ENCODE measurements around the gene FIG4.
"Not testable (repeated sequence)": the region's sequence is repeated elsewhere in the genome, so short reads cannot be mapped to it uniquely, and the experiment has no call there.

The FIG4 gene

DNA sequence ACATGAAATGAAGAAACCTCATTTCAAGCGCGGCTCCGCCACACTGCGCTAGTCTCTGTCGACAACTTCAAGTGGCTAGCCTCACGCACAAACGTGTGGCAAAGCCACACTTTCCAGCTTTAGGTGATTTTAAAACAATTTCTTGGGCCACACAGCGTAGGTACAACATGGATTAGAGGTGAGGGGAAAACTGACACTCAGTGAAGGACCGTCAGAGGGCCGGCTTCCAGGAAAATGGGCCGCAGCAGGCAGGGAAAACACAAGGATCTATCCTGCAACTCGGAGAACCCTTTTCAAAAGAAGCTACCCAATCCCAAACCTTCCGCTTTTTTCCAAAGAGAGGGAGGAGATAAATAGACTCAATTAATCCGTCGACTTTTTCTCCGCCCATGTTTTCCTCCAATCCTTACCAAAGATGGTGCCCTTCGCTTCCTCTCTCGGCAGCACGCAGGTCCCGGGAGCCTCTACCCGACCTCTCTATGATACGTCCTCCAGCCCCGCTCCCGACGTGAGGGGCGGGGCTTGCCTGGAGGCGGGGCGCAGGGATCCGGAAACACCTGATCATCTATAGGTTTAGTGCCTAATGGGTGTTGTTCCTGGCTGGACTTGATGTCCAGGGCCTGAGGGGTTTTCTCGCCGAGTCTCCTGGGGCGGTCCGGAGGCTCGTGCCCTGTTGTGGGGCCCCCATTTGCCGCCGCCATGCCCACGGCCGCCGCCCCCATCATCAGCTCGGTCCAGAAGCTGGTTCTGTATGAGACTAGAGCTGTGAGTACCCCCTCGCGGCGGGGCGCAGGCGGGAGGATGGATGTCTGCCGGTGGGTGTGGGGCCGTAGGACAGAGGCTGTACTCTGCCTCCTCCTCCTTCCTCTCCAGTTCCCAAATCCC lies at the start of gene FIG4, which contains the start of gene AK9:
Gene FIG4 (plus strand): TSS at position 560 of the 885 bp plus-strand sequence. CDS start 140 bp downstream, at position 700.
Gene AK9 (minus strand): TSS at position 466 of the 885 bp plus-strand sequence. CDS start 15,457 bp downstream, outside the sequence.
- DNase-seq (ENCODE audit: low read depth): peak; percentile 67

DNA sequence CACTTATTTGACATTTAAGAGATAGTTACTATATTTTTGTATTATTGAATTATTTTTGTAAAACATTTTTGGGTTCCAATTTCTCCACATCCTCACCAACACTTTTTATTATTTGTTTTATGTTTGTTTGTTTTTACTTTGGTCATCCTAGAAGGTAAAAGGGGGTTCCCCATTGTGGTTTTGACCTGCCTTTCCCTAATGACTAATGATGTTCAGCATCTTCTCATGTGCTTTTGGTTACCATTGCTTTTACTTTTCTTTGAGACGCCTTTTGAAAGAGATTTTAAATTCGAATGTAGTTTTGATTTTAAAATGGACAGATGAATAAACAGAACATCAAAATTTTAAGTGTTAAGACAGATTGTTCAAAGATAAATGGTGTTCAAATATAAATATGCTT lies 47.0 kb upstream of the FIG4 start:
- DNase-seq (ENCODE audit: low read depth): no peak

DNA sequence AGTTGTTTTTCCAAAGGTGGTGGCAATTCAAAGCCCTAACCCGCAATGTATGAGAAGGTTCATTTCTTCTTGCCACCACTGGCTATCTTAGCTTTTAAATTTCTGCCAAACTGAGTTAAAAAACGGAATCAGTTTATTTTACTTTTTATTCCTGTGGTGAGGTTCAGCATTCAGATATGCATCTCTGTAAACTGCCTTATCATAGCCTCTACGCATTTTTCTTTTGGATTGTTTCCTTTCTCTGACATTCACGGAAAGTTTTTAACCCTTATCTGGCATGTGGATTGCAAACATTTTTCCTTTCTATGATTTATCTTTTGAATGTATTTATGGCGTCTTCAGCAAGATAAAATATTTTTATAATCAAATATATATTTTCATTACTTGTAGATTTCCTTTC lies 37.8 kb upstream of the FIG4 start:
- no peak for DNase-seq (ENCODE audit: low read depth)

DNA sequence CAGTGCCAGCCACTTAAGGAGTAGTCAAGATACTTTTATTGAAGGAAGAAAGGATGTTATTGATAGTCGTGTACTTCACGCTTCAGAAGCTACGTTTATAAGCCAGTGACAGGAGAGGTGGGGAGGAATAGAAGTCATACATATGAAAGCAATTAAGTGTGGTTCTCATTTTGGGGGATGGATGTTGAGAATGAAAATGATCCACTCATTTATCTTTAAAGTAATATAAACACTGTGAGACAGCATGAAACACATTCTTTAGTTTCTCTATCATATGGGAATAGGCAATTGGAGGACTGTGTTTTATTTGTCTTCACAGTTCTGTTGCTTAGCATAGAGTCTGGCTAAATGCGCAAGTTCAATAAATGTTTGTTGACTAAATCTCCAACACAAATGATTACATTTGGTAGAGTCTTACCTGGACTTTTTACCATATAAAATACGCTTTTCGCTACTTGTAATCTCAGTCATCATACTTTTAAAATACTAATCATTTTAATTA lies 35.3 kb upstream of the FIG4 start:
- DNase-seq (ENCODE audit: low read depth): no peak

DNA sequence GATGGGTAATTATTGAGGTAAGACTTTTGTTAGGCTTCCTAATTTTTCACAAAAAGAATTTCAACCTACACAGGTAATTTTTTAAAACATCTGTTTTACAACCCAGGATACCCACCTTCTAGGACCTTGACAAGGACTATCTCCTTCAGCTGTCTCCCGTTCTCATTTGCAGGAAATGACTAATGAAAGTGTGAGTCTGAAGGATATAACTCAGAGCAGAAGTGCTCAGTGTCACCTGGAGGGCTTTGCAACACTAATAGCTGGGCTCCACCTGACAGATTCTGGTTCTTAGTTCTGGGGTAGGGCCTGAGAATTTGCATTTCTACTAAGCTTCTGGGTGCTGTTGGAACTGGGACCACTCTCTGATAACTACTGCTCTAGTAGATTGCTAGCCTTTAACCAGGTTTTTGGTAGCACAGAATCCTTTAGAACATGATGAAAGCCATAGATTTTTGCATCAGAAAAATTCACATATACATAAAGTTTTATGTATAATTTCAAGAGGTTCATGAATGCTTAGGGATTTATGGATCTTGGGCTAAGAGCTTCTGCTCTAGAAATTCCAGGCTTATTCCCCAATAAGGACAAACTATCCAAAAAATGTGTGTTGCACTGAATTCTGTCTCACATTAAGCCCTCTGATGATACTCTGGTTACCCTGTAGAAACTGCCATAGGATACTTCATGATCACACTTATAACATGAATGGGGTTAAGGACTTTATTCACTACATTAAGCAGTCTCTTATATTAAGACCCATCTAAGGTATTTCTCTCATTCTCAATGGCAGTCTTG lies 30.4 kb upstream of the FIG4 start:
- no peak for DNase-seq (ENCODE audit: low read depth)

DNA sequence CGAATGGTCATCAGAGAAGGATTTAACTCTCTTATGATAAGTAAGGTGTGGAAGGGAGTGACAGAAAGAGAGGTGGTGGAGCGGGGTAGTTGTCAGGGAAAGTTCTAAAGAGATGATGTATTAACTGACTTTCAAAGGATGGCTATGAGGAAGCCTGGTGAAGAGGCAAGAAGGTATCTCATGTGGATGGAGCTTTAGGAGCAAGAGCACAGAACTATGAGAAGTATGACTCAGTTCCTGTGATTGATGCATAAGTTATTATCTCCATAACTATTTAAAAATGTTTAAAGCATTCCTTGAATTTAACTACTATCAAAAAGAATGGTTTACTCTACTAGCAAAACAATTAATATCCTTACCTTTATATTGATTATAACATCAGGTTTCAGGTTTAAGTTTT lies 28.9 kb upstream of the FIG4 start:
- DNase-seq (ENCODE audit: low read depth): no peak

DNA sequence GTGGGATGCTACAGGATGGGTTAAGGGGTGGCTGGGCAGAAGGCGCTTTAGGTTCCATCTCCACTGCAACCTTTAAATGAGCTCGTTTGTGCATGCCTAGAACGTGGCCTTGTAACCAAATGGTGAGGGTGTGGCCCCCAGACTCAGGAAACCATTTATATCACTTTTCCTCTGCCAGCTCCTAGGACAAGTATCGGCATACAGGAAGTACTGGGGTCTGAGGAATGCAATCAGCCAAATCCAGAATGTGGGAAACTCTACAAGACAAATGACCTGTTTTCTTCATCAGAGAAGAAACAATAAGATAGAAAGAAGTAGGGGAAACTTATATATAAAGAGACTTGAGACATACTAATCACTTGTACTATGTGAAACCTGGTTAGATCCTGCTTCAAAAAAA lies 21.3 kb upstream of the FIG4 start:
- no peak for DNase-seq (ENCODE audit: low read depth)

DNA sequence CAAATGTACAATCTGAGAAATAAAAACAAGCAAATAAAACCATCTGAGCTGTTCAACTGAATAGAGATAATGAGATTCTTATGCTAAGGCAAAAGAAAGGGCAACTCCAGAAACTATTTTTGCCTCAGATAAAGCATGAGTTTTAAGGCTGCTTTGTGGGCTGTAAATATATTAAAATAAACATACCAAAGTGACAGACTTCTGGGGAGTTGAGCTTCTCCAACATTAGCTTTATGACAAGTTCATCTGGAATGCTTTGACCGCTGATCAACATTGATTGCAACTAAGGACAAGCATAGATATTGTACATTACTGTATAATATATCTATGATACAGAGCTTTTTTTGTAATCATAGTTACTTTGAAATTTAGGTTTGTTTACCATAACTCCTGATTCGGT lies 19.4 kb upstream of the FIG4 start:
- no peak for DNase-seq (ENCODE audit: low read depth)

DNA sequence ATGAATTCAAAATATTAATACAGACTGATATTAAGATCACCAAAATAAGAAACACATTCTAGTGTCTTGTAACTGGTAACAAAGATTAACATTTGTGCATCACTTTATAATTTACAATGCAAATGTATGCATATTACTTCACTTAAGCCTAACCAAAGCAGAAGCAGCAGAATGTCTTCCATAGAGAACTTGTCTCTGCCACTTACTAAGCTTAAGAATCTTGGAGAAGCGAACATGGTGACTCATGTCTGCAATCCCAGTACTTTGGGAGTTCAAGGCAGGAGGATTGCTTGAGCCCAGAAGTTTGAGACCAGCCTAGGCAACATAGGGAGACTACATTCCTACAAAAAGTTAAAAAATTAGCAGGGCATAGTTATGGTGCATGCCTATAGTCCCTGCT lies 18.9 kb upstream of the FIG4 start:
- no peak for DNase-seq (ENCODE audit: low read depth)

DNA sequence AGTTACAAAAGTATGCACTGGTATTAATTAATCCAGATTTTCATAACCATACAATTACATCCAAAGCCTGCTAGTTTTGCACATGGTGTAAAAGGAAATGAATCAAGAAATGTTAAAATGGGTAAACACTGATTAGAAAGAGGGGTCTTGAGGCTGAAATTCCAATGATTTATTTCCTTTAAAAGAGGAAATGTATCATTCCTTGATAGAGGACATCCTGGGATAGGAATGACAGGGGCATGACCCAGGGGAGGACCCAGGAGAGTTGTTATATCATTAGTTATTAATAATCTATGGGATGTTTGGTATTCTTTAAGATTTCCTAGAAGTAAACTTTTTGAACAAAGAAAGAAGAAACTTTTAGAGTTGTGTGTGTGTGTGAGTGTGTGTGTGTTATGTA lies 18.3 kb upstream of the FIG4 start:
- no peak for DNase-seq (ENCODE audit: low read depth)

DNA sequence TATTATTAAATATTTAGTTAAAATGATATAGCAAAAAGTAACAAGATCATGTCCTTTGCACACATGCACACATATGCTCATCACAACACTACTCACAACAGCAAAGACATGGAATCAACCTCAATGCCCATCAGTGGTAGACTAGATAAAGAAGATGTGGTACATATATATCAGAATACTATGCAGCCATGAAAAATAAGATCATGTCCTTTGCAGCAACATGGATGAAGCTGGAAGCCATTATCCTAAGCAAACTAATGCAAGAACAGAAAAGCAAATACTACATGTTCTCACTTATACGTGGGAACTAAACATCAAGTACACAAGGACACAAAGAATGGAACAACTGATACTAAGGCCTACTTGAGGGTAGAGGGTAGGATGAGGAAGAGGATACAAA lies 14.4 kb upstream of the FIG4 start:
- no peak for DNase-seq (ENCODE audit: low read depth)

DNA sequence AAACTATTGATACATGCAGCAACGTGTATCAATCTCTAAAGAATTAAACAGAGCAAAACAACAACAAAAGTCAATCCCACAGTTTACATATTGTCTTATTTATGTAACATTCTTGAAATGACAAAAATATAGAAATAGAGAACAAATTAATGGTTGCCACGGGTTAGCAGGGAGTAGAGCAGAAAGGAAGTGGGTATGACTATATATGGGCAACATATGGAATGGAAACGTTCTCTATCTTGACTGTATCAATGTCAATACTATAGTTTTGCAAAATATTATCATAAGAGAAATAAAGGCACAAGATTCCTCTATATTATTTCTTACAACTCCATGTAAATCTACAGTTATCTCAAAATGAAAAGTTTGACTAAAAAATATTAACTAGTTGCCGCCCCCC lies 12.9 kb upstream of the FIG4 start:
- no peak for DNase-seq (ENCODE audit: low read depth)

DNA sequence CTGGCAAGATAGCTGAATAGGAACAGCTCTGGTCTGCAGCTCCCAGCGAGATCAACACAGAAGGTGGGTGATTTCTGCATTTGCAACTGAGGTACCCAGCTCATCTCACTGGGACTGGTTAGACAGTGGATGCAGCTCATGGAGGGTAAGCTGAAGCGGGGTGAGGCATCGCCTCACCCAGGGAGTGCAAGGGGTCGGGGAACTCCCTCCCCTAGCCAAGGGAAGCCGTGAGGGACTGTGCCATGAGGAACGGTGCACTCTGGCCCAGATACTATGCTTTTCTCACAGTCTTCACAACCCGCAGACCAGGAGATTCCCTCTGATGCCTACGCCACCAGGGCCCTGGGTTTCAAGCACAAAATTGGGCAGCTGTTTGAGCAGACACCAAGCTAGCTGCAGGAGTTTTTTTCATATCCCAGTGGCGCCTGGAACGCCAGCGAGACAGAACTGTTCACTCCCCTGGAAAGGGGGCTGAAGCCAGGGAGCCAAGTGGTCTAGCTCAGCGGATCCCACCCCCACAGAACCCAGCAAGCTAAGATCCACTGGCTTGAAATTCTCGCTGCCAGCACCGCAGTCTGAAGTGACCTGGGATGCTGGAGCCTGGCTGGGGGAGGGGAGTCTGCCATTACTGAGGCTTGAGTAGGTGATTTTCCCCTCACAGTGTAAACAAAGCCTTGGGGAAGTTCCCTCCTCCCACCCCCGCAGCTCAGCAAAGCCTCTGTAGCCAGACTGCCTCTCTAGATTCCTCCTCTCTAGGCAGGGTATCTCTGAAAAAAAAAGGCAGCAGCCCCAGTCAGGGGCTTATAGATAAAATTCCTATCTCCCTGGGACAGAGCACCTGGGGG lies 12.2 kb upstream of the FIG4 start:
- DNase-seq (ENCODE audit: low read depth): not testable (repeated sequence)

DNA sequence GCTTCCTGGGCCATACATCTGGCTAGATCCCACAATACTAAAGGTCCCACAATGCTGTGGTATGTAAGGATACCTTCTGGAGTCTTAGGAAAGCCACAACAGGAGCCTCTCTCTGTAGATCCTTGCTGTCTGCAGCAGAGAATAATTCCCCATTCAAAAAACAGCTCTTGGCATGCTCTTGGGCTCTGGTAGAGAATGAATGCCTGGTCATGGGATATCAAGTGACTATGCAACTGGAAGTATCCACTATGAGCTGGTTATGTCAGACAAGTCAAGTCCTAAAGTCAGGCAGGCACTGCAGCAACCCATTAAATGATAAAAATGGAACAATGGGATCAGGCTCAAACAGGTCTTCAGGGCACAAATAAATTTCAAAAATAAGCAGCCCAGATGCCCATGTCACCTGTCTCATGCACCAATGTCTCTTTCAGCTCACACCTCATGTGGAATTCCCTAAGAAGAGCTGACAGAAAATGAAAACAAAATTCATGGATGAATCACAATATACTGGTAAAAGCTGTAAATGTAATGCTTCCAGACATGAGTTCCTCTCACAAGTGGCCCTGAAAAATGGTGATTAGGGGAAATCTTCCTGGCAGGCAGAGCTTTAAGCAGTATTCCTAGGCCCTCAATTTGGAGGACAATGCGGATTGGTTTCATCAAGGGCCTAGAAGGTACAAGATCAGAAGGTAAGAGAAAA lies 4.4 kb upstream of the FIG4 start:
- no peak for DNase-seq (ENCODE audit: low read depth)

DNA sequence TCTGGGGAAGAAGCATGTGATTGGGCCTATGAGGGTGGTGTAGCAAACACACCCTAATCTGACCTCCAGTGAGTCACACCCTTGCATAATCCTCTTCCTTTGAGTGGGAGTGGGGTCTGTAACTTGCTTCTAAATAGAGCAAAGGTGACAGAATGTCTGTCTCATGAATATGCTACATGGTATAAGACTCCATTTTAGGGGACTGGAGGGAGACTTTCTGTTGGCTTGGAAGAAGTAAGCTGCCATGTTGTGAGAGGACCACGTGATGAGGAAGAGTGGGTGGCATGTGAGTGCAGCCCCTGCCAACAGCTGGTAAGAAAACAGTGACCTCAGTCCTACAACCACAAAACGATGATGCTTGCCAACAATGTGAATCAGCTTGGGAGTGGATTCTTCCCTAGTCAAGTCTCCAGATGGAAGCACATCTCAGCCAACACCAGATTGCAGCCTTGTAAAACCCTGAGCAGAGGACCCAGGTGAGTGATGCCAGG lies 3.8 kb upstream of the FIG4 start:
- no peak for DNase-seq (ENCODE audit: low read depth)

DNA sequence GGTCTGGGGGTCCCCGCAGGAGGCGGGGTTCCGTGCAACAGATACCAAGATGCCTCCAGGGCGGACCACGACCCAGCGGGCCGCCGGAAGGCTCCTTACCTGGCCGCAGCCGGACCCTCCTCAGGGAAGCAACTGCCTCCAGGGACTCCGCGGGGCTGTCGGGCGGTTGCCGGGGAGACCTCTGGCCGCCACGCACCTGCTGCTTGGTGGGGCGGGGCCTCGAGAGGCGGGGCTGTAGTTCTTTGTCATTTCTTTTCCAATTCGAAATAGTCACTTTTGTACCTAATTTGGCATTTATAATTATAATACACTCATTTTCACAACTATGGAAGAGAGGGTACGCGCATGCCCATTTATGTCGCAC lies 741 bp upstream of the FIG4 start:
- peak; percentile 25 for DNase-seq (ENCODE audit: low read depth)

DNA sequence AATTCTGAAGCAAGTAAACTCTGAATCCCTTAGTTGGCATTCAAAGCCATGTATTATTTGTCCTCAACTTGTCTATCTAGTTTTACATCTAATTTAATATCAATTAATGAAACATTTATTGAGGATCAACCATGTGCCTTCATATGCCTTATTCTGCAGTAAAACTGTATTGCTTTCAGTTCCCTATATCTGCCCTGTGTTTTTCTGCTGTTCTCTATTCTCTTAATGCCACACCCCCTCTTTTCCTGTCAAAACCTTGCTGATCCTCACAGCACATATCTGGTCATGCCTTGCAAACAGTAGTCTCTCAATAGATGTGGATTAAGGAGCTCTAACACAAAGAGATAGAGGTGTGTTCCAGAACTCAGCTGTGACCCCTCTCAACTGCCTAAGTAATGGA lies 2.0 kb downstream of the FIG4 start:
- DNase-seq (ENCODE audit: low read depth): no peak

DNA sequence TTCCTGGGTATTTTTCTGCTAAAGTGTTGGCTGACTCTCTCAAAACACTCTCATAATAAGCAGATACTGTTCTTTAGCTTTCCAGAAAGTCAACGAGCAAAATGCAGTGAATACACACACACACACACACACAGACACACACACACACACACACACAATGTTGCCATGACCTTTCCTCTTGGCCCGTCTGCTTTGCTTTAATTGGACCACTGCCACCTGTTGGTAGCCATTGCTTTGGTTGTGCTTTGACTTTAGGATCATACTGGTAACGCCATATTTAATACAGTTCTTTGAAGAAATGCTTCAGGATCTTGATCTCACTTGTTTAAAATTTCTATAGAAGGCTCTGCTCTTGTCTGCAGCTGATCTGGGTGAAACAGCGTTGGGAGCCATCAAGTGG lies 4.4 kb downstream of the FIG4 start:
- DNase-seq (ENCODE audit: low read depth): no peak

DNA sequence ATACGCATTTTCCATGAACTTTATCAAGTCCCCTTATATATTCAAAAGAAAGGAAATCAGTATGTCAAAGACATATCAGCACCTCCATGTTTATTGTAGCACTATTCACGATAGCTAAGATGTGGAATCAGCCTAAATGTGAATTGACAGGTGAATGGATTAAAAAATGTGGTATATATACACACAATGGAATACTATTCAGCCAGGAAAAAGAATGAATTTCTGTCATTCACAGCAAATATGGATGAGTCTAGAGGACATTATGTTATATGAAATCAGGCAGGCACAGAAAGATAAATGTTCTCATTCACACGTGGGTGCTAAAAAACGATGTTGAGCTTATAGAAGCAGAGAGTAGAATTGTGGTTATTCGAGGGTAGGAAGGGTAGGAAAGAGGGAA lies 5.3 kb downstream of the FIG4 start:
- no peak for DNase-seq (ENCODE audit: low read depth)

DNA sequence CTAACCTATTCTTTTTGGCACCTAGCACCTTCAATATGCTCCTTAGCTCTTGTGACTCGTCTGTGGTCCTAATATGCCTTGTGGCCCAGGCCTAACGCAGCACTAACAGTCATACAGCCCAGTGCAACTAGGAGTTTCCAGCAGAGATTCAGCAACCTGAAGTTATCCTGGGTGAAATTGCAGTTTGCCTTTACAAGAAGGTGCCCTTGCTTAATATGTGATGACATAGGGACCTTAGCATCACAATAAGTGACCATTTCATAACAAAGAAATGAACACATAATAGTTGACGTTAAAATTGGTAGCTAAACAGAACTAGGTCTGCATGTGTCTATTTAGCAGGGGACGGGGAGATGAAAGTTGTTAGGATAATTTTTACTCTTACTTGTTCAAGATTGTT lies 10.1 kb downstream of the FIG4 start:
- no peak for DNase-seq (ENCODE audit: low read depth)

DNA sequence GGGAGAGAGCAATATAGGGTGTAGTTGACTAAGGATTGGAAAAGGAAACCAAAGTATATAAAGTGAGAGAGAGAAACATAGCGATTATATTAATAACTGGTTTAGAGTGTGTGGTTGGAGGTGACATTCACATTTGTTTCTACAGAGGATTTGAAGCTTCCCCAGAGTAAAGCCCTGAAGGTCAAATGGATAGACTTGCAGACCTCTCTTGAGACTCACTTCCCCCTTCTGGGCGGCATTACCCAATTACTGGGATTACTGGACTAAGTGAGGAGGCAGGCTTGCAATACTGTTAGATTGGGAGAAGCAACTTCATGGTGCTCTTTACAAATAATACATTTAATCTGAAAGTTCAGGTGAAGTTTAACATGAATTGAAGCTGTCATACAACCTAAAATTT lies 10.7 kb downstream of the FIG4 start:
- no peak for DNase-seq (ENCODE audit: low read depth)

Data from stimulated activated CD8-positive, alpha-beta memory T cell treated with anti-CD3 and anti-CD28 coated beads, Interleukin-15, amount 100 ng/mL, for 24 hours (primary cell).